SKM-1 treated with dmso at 0.1 percent for 144 hours (cell line): ENCODE measurements around the gene ARL15.
A peak's percentile ranks its signal among the peaks of the same experiment; 100 is the strongest.

Experiments
- DNase-seq: peaks from one replicate; lab custom pipeline; 2025; ENCODE audit not compliant: unreplicated experiment; lab: John Stamatoyannopoulos, UW

The ARL15 gene

GRCh38 chr5:54315736-54316528 lies 5.6 kb upstream of the ARL15 start:
- DNase-seq, result no peak

GRCh38 chr5:54313311-54314270 lies 3.2 kb upstream of the ARL15 start:
- no peak for DNase-seq

- DNase-seq, result no peak
These were observed 2.1 kb upstream of the ARL15 start for GRCh38 chr5:54312499-54312898.

GRCh38 chr5:54311176-54311677 lies 854 bp upstream of the ARL15 start:
- DNase-seq, result no peak

GRCh38 chr5:54309691-54310432 lies 511 bp downstream of the ARL15 start:
- no peak for DNase-seq

- no peak for DNase-seq
These were observed 1.1 kb downstream of the ARL15 start for GRCh38 chr5:54309276-54309675.

- no peak for DNase-seq
These were observed 2.8 kb downstream of the ARL15 start for GRCh38 chr5:54307583-54307982.

- DNase-seq, result no peak
These were observed 3.5 kb downstream of the ARL15 start for GRCh38 chr5:54306893-54307292.

GRCh38 chr5:54305737-54306136 lies 4.6 kb downstream of the ARL15 start:
- no peak for DNase-seq

- peak; percentile 73 for DNase-seq
These were observed 6.3 kb downstream of the ARL15 start for GRCh38 chr5:54304040-54304439.

GRCh38 chr5:54302267-54302687 lies 8.1 kb downstream of the ARL15 start:
- peak; percentile 89 for DNase-seq

GRCh38 chr5:54301849-54302248 lies 8.5 kb downstream of the ARL15 start:
- no peak for DNase-seq

- DNase-seq, result no peak
These were observed 9.2 kb downstream of the ARL15 start for GRCh38 chr5:54301220-54301619.

GRCh38 chr5:54298947-54299346 lies 11.4 kb downstream of the ARL15 start:
- DNase-seq, result no peak

- DNase-seq, result no peak
These were observed 14.0 kb downstream of the ARL15 start for GRCh38 chr5:54296386-54296785.

GRCh38 chr5:54295651-54296276 lies 14.6 kb downstream of the ARL15 start:
- DNase-seq, result peak; percentile 42

- no peak for DNase-seq
These were observed 16.2 kb downstream of the ARL15 start for GRCh38 chr5:54294097-54294667.

GRCh38 chr5:54292866-54293265 lies 17.5 kb downstream of the ARL15 start:
- no peak for DNase-seq

GRCh38 chr5:54291498-54291897 lies 18.9 kb downstream of the ARL15 start:
- DNase-seq, result no peak

GRCh38 chr5:54289769-54290168 lies 20.6 kb downstream of the ARL15 start:
- no peak for DNase-seq
